Gastrocnemius medialis (tissue), 4 donors: ENCODE data around the gene TM9SF1. TPM values are rescaled to one million over a fixed set of nuclear protein-coding genes. Genes with fewer than 3 reads are reported as not detected.
A peak's percentile ranks its signal among the peaks of the same experiment; 100 is the strongest.
"Not testable (repeated sequence)": the region's sequence is repeated elsewhere in the genome, so short reads cannot be mapped to it uniquely, and the experiment has no call there.

Source experiments
- ATAC-seq, 2 donors: fragments of 150-250 bp; one replicate each; pipeline ENCODE4 v1.9.1; 2016
- DNase-seq, 2 donors: peaks; one replicate each; pipeline ENCODE4 v3.0.0-alpha.2; 2019
- H3K27ac ChIP-seq, 4 donors: fragments of 200-600 bp; sonication (generic); 1 replicate in 1 of 4; 2 replicates in 3 of 4; pipeline ENCODE4 v1.5.1; 2016 to 2018; ENCODE audit warnings: mild to moderate bottlenecking in 2 of 4, moderate library complexity in 1 of 4
- H3K27me3 ChIP-seq, 3 donors: fragments of 200-600 bp; sonication (generic) in 2 of 3; 1 replicate in 1 of 3; 2 replicates in 2 of 3; pipeline versions ENCODE4 v1.5.1 to v1.6.0; 2016 to 2019; ENCODE audit warnings: mild to moderate bottlenecking in 1 of 3, moderate library complexity in 1 of 3
- H3K36me3 ChIP-seq, 2 donors: fragments of 200-600 bp; sonication (generic) in 1 of 2; one replicate each; pipeline ENCODE4 v1.5.1; 2017 to 2018
- H3K4me1 ChIP-seq, 2 donors: fragments of 200-600 bp; sonication (generic) in 1 of 2; one replicate each; pipeline ENCODE4 v1.5.1; 2016 to 2017; ENCODE audit warnings: mild to moderate bottlenecking in 2 of 2
- H3K4me3 ChIP-seq, 4 donors: fragments of 200-600 bp; sonication (generic) in 3 of 4; 1 replicate in 1 of 4; 2 replicates in 3 of 4; pipeline ENCODE4 v1.5.1; 2016 to 2019; ENCODE audit warnings: mild to moderate bottlenecking in 2 of 4
- H3K9me3 ChIP-seq, 3 donors: fragments of 200-600 bp; sonication (generic) in 2 of 3; 1 replicate in 1 of 3; 2 replicates in 2 of 3; pipeline ENCODE4 v1.5.1; 2016 to 2019
- CTCF ChIP-seq, 5 experiments: fragments of 450-650 bp in 3 of 5; fragments of 200-600 bp in 2 of 5; sonication (generic) in 2 of 5; IDR thresholded peaks in 4 of 5; conservative IDR thresholded peaks in 1 of 5; 1 replicate in 4 of 5; 2 replicates in 1 of 5; pipeline ENCODE4 v1.5.1; 2016 to 2019; ENCODE audit warnings: antibody characterized with exemption in 5 of 5, mild to moderate bottlenecking in 3 of 5, moderate library complexity in 3 of 5
- POLR2A ChIP-seq, 2 donors: fragments of 450-650 bp; IDR thresholded peaks; one replicate each; pipeline ENCODE4 v1.6.1; 2017; ENCODE audit warnings: antibody characterized with exemption in 2 of 2, mild to moderate bottlenecking in 2 of 2, moderate library complexity in 2 of 2
- in situ Hi-C, 4 donors: fragments of 200-750 bp; cut with MboI; loops; one replicate each; pipeline versions ENCODE4 v1.15.0 to v1.8.0; 2017; ENCODE audit warnings: low sequenced_read_pairs in 4 of 4
- intact Hi-C: fragments of 100-400 bp; cut with DNase I; formaldehyde crosslinking; loops from one replicate; pipeline ENCODE4 v1.15.1; 2023; ENCODE audit warnings: low total_unique reads
- total RNA-seq, 4 donors: library from RNA; depleted of rRNA; stranded (reverse); fragments of >200 nt; gene quantifications; one replicate each; pipeline versions ENCODE4 v1.1.0 to v1.2.3, GENCODE V29; 2016

Gene TM9SF1
- total RNA-seq, 4 donors from 2014 or later = 31.4 to 46.4 (median 36.7) TPM

- Histone ChIP-seq H3K36me3 (no peaks in the 10 kb centered on the region), H3K27me3 (no peaks in the 10 kb centered on the region), H3K4me1 (peaks cover 17 to 21% of the 10 kb centered on the region in 2 donors), H3K4me3 (no peak overlapping the region), H3K27ac (no peak overlapping the region), H3K9me3 (no peaks in the 10 kb centered on the region)
- TF ChIP-seq POLR2A (IDR thresholded peaks at IDR 0.05) (no peak), CTCF (IDR thresholded peaks at IDR 0.05 in 4 of 5, conservative IDR thresholded peaks at IDR 0.05 in 1 of 5) (no peak)
- intact Hi-C loops = no loop called here
- in situ Hi-C loops = loop anchor here in 1 of 4 donors (25.0 kb wide), 1 partner anchor 208 kb away; the partner anchor contains the start of genes CBLN3, KHNYN and SDR39U1
- ATAC-seq (no peak), DNase-seq (no peak)
These were observed 33.7 kb upstream of the TM9SF1 start for GRCh38 chr14:24228902-24229301.

DNA sequence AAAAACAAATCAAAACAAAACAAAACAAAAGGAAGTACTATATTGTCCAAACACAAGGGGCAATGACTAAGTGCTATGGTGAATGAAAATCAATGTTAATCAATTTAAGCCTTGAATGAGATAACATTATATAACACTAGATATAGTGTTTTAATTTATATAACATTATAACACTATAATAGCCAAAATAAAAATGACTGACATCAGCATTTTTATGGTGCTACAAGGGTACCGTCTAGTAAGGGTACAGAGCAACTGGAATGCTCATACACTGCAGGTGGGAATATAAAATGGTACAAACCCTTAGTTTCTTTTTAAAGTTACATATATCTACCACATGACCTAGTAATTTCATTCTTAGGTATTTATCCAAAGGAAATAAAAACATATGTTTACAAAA, 31.2 kb upstream of the TM9SF1 start:
- no peaks in the 10 kb centered on the region for H3K9me3 ChIP-seq
- H3K4me1 ChIP-seq = peaks cover 7 to 9% of the 10 kb centered on the region in 2 donors
- H3K36me3 ChIP-seq = no peaks in the 10 kb centered on the region
- H3K4me3 ChIP-seq = no peak overlapping the region
- no peaks in the 10 kb centered on the region for H3K27me3 ChIP-seq
- no peak for TF ChIP-seq POLR2A (IDR thresholded peaks at IDR 0.05)
- TF ChIP-seq CTCF (IDR thresholded peaks at IDR 0.05 in 4 of 5, conservative IDR thresholded peaks at IDR 0.05 in 1 of 5) = no peak
- DNase-seq = no peak
- no peak for ATAC-seq
- in situ Hi-C loops (loop anchor here in 1 of 4 donors (25.0 kb wide), 1 partner anchor 211 kb away; the partner anchor contains the start of genes CBLN3, KHNYN and SDR39U1), intact Hi-C loops (no loop called here)
- no peak overlapping the region for H3K27ac ChIP-seq

GRCh38 chr14:24224618-24225071, 29.4 kb upstream of the TM9SF1 start:
- intact Hi-C loops = no loop called here
- no peaks in the 10 kb centered on the region for H3K27me3 ChIP-seq
- peak overlapping the region in 3 of 4 donors; percentile 16 to 38 (median 21) for H3K27ac ChIP-seq
- DNase-seq (no peak), ATAC-seq (no peak)
- no peaks in the 10 kb centered on the region for H3K4me1 ChIP-seq
- in situ Hi-C loops = loop anchor here in 1 of 4 donors (25.0 kb wide), 1 partner anchor 213 kb away; the partner anchor contains the start of genes CBLN3, KHNYN and SDR39U1
- no peak overlapping the region for H3K4me3 ChIP-seq
- no peak for TF ChIP-seq CTCF (IDR thresholded peaks at IDR 0.05 in 4 of 5, conservative IDR thresholded peaks at IDR 0.05 in 1 of 5)
- TF ChIP-seq POLR2A (IDR thresholded peaks at IDR 0.05) = no peak
- no peaks in the 10 kb centered on the region for H3K36me3 ChIP-seq
- H3K9me3 ChIP-seq = no peaks in the 10 kb centered on the region

DNA sequence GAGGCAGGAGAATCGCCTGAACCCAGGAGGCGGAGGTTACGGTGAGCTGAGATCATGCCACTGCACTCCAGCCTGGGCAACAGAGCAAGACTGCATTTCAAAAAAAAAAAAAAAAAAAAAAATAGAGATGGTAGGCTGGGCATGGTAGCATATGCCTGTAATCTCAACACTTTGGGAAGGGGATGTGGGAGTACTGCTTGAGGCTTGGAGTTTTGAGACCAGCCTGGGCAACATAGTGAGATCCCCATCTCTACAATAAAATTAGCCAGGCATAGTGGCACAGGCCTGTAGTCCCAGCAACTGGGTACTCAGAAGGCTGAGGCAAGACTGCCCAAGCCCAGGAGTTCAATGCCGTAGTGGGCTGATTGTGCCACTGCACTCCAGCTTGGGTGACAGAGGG, 27.7 kb upstream of the TM9SF1 start:
- DNase-seq = not testable (repeated sequence)

GRCh38 chr14:24219521-24219920, 24.3 kb upstream of the TM9SF1 start:
- DNase-seq = no peak
- no peak for TF ChIP-seq POLR2A (IDR thresholded peaks at IDR 0.05)
- TF ChIP-seq CTCF (IDR thresholded peaks at IDR 0.05 in 4 of 5, conservative IDR thresholded peaks at IDR 0.05 in 1 of 5) = no peak
- H3K27ac ChIP-seq = no peak overlapping the region
- no peaks in the 10 kb centered on the region for H3K27me3 ChIP-seq
- in situ Hi-C loops (no loop called here), intact Hi-C loops (no loop called here)
- no peaks in the 10 kb centered on the region for H3K9me3 ChIP-seq
- peaks cover 0 to 14% of the 10 kb centered on the region in 2 donors for H3K36me3 ChIP-seq
- H3K4me3 ChIP-seq = no peak overlapping the region
- ATAC-seq = no peak
- H3K4me1 ChIP-seq = peaks cover 9 to 11% of the 10 kb centered on the region in 2 donors

More for the DNA sequence above, 27.7 kb upstream of the TM9SF1 start:
- ATAC-seq, H3K4me1 ChIP-seq, H3K4me3 ChIP-seq, H3K27ac ChIP-seq, H3K36me3 ChIP-seq, in situ Hi-C loops, H3K9me3 ChIP-seq, intact Hi-C loops, H3K27me3 ChIP-seq: not testable (repeated sequence)
